ENCODE data around the gene TM4SF4. TPM values are rescaled to one million over a fixed set of nuclear protein-coding genes. Genes with fewer than 3 reads are reported as not detected.

The TM4SF4 gene

DNA sequence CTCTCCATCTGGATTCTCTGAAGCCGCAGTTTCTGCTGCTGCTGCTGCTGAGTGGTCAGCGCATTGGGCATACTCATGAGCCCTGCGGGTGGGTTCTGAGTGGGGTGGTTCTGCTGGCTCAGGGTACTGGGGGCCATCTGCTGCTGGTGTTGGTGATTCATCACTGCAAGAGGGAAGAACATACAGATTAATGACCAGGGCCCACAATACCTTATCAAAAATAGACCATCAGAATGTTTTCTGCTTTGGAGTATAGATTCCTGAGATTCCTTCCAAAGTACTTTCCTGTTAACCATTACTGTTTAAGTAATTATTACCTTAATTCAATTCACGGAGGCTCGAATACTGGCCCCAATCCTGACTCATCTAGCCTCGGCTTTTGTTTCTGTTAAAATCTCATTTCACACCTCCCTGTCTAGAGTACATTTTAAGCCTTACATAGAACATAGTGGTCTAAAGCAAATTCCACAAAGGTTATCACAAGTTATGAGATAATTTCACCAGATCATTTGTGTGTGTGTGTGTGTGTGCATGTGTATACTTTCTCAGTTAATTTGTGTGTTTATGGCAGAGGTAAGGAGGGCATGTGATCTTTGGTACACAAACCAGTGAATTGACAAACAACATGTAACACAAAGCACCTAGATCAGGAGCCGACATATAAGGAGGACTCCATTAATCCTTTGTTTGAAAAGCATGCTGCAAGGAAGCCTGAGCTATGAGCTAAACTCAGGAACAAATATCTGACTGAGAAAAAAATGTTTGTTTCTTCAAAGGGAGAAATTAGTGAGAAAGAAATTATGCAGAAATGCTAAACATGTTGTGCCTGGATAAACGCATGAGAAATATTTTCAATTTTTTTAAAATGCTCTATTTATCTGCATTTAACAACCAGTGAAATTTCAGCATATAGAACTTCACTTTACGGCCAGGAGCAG, 68.1 kb downstream of the TM4SF4 start:
- peak overlapping the region; percentile 10 for H3K4me2 ChIP-seq (ENCODE audit: low read length)
- no peaks in the 10 kb centered on the region for H3K9me3 ChIP-seq (replicated peaks; ENCODE audit: low read length)
- H3K4me3 ChIP-seq (ENCODE audit: low read length): no peak overlapping the region
- peak overlapping the region; percentile 12 for H3K9ac ChIP-seq (ENCODE audit: low read depth, low read length)
- H3K36me3 ChIP-seq (ENCODE audit: insufficient read depth, low read length): peaks cover 28% of the 10 kb centered on the region
- H3K4me1 ChIP-seq (ENCODE audit: control insufficient read depth, insufficient read depth, low read length): peaks cover 64% of the 10 kb centered on the region
- no peaks in the 10 kb centered on the region for H3K27me3 ChIP-seq (ENCODE audit: control insufficient read depth, insufficient read depth, low read length)

DNA sequence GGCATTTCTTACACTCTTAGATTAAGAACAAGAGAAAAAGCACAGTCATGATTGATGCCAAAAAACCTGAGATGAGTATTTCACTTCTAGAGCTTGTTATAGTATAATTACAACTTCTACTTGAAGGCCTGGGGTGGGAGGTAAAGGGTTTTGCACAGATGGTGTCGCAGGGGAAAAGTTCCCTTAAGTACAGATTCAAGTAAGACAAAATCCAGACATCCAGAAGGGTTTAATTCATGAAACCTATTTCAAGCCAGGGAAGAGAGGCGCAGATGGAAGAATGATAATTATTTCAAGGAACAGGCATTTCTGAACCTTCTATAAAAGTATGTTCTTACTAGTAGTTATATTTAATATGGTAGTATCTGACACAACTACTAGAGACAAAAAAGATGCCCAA, 70.6 kb downstream of the TM4SF4 start:
- H3K9ac ChIP-seq (ENCODE audit: low read depth, low read length): no peak overlapping the region
- H3K4me2 ChIP-seq (ENCODE audit: low read length): no peak overlapping the region
- H3K9me3 ChIP-seq (replicated peaks; ENCODE audit: low read length): no peaks in the 10 kb centered on the region
- H3K36me3 ChIP-seq (ENCODE audit: insufficient read depth, low read length): peaks cover 33% of the 10 kb centered on the region
- no peaks in the 10 kb centered on the region for H3K27me3 ChIP-seq (ENCODE audit: control insufficient read depth, insufficient read depth, low read length)
- no peak overlapping the region for H3K4me3 ChIP-seq (ENCODE audit: low read length)
- peaks cover 57% of the 10 kb centered on the region for H3K4me1 ChIP-seq (ENCODE audit: control insufficient read depth, insufficient read depth, low read length)

DNA sequence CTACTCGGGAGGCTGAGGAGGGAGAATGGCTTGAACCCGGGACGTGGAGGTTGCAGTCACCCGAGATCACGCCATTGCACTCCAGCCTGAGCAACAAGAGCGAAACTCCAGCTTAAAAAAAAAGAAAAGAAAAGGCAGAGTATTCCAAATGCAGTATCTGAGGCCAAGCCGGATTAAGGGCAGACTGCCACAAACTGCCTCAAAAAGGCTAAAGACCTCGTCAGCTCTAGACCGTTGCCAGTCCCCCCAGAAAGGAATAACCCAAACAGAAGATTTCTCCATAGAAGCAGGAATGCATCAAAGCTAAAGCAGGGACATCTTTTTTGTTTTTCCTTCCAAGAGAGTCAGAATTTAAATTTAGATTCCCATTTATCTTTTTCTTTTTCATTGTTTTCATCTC, 72.9 kb downstream of the TM4SF4 start:
- Histone ChIP-seq H3K36me3 (ENCODE audit: insufficient read depth, low read length) (peaks cover 21% of the 10 kb centered on the region), H3K9ac (ENCODE audit: low read depth, low read length) (peak overlapping the region; percentile 23), H3K9me3 (replicated peaks; ENCODE audit: low read length) (no peaks in the 10 kb centered on the region)

DNA sequence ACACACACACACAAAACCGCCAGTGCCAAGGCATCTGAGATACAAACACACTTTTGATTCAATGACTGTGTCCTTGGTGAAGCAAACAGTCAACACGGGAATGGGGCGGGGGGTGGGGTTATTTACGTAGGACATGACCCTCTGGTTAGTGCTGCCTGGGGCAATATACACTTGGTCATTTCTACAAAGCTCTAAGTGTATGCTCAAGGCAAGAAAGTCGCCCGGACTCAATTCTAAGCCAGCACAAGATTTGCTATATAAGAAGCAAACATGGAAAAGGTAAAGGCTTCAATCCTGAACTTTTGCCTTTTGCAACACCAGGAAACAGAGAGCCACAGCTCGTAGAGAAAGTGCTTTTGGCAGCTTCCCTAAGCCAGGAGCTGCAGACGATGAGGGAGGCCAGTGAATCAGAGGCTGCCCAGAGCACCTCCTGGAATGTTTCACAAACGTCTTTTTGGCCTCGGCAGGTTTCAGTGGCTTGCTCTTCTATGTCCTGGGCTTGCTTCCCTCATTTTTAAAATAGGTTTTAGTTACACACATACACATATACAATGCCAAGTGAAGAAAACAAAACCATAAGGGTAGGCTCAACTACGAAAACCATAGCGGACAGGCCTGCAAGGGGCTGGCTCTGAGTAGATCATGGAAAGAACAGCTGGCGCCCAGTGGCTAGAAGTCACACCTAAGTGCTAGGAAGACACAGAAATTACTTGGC, 73.6 kb downstream of the TM4SF4 start:
- Histone ChIP-seq H3K9me3 (replicated peaks; ENCODE audit: low read length) (no peaks in the 10 kb centered on the region), H3K4me2 (ENCODE audit: low read length) (peak overlapping the region; percentile 73), H3K9ac (ENCODE audit: low read depth, low read length) (peak overlapping the region; percentile 23), H3K4me1 (ENCODE audit: control insufficient read depth, insufficient read depth, low read length) (peaks cover 27% of the 10 kb centered on the region), H3K36me3 (ENCODE audit: insufficient read depth, low read length) (peaks cover 25% of the 10 kb centered on the region), H3K27me3 (ENCODE audit: control insufficient read depth, insufficient read depth, low read length) (no peaks in the 10 kb centered on the region), H3K4me3 (ENCODE audit: low read length) (no peak overlapping the region)

More for the DNA sequence above, 72.9 kb downstream of the TM4SF4 start:
- Histone ChIP-seq H3K4me1 (ENCODE audit: control insufficient read depth, insufficient read depth, low read length) (peaks cover 34% of the 10 kb centered on the region), H3K4me2 (ENCODE audit: low read length) (peak overlapping the region; percentile 73), H3K4me3 (ENCODE audit: low read length) (no peak overlapping the region), H3K27me3 (ENCODE audit: control insufficient read depth, insufficient read depth, low read length) (no peaks in the 10 kb centered on the region)

DNA sequence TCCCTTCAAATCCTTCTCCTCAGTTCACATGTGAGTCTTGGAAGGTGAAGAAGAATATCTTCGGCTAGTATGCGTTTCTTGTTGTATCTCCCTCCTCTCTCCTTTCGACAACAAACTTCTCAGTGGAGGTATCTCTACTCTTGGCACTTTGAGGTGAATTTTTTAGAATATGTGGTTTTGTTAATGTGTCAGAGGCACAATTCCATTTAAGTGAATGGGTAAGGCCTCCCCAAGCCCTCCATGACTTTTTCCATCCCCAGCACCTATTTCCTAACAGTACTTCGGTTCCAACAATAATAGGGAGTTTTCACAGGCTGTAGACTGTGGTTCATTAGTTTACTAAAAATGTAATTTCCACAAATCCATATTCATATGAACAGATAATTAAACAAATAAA, 74.2 kb downstream of the TM4SF4 start:
- H3K9me3 ChIP-seq (replicated peaks; ENCODE audit: low read length): no peaks in the 10 kb centered on the region

DNA sequence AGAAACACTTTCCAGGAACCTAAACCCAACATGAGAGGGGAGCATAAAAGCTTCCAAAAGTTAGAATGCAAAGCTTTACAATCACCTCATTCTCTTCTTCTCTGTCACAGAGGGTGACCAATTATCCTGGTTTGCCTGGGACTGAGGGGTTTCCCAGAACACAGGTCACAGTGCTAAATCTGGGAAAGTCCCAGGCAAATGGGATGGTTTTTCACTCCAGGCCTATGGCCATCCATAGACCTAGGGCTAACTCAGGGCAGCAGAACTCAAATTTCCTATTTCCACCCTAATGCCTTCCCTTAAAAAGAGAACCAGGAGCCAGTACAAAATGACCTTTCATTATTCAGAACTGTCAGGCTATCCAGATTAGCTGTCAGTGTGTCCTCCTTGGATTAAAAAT, 77.0 kb downstream of the TM4SF4 start:
- Histone ChIP-seq H3K9ac (ENCODE audit: low read depth, low read length) (no peak overlapping the region), H3K9me3 (replicated peaks; ENCODE audit: low read length) (no peaks in the 10 kb centered on the region), H3K4me2 (ENCODE audit: low read length) (no peak overlapping the region), H3K4me1 (ENCODE audit: control insufficient read depth, insufficient read depth, low read length) (peaks cover 56% of the 10 kb centered on the region), H3K4me3 (ENCODE audit: low read length) (no peak overlapping the region), H3K36me3 (ENCODE audit: insufficient read depth, low read length) (peaks cover 23% of the 10 kb centered on the region), H3K27me3 (ENCODE audit: control insufficient read depth, insufficient read depth, low read length) (no peaks in the 10 kb centered on the region)

More for the DNA sequence above, 74.2 kb downstream of the TM4SF4 start:
- Histone ChIP-seq H3K4me3 (ENCODE audit: low read length) (no peak overlapping the region), H3K27me3 (ENCODE audit: control insufficient read depth, insufficient read depth, low read length) (no peaks in the 10 kb centered on the region), H3K36me3 (ENCODE audit: insufficient read depth, low read length) (peaks cover 28% of the 10 kb centered on the region), H3K4me2 (ENCODE audit: low read length) (peak overlapping the region; percentile 73), H3K9ac (ENCODE audit: low read depth, low read length) (peak overlapping the region; percentile 19), H3K4me1 (ENCODE audit: control insufficient read depth, insufficient read depth, low read length) (peaks cover 28% of the 10 kb centered on the region)

DNA sequence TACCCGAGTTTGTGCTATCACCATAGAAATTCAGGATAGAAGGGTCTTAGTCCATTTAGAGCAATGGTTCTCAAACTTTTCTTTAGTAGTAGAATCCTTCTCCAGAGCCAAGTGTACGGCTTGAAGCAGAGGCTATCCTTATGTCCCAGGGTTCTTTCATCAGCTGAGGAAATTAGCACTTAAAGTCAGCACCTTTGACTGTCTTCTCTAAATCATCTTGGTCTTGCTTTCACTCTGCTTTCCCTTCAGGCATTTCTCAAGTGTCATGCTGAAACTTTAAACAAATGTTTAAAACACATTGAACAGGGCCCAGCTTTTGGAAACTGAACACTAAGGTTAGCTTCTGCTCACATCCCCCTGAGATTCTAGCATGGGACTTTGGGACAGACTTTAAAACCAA, 78.2 kb downstream of the TM4SF4 start:
- Histone ChIP-seq H3K4me1 (ENCODE audit: control insufficient read depth, insufficient read depth, low read length) (peaks cover 50% of the 10 kb centered on the region), H3K9ac (ENCODE audit: low read depth, low read length) (no peak overlapping the region), H3K9me3 (replicated peaks; ENCODE audit: low read length) (no peaks in the 10 kb centered on the region), H3K27me3 (ENCODE audit: control insufficient read depth, insufficient read depth, low read length) (no peaks in the 10 kb centered on the region), H3K4me2 (ENCODE audit: low read length) (no peak overlapping the region), H3K4me3 (ENCODE audit: low read length) (no peak overlapping the region), H3K36me3 (ENCODE audit: insufficient read depth, low read length) (peaks cover 19% of the 10 kb centered on the region)

Small RNA genes lying within 50 kb of the gene (small RNA-seq; reads per million reads assigned to genes)
- not detected for gene AC108751.2
- gene RNU6-1098P: not detected
